RKO (cell line): ENCODE measurements around the gene LAMTOR1.
A peak's percentile ranks its signal among the peaks of the same experiment; 100 is the strongest.
"Not testable (repeated sequence)": the region's sequence is repeated elsewhere in the genome, so short reads cannot be mapped to it uniquely, and the experiment has no call there.

Experiments
- DNase-seq: peaks from one replicate; pipeline ENCODE4 v3.0.0-alpha.2; 2016; ENCODE audit warnings: low spot score

LAMTOR1 gene

GRCh38 chr11:72102946-72103753, at the start of gene LAMTOR1:
Gene LAMTOR1, minus strand, starts transcription at chr11:72103297. Its CDS starts 73 bp downstream, at chr11:72103224.
- peak; percentile 99 for DNase-seq

DNA sequence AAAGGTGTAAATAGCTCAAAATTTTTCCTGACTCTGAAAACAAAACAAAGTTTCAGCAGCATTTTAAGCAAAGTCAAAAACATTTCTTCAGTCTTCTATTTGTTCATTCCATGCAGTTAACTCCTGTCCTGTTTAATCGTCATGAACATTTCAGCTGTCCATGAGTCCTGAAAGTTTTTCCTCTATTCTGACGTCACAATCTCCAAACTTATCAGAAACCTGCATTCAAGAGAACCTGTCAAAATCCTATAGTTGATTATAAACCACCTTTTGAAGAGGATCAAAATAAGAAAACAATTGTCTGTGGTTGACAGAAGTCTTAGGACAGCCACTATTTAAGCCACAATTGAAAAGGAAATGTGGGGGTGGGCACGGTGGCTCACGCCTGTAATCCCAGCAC, 47.8 kb upstream of the LAMTOR1 start:
- DNase-seq, result no peak

GRCh38 chr11:72146625-72147024, 43.5 kb upstream of the LAMTOR1 start:
- no peak for DNase-seq

- DNase-seq, result no peak
These were observed 41.9 kb upstream of the LAMTOR1 start for GRCh38 chr11:72144807-72145565.

DNA sequence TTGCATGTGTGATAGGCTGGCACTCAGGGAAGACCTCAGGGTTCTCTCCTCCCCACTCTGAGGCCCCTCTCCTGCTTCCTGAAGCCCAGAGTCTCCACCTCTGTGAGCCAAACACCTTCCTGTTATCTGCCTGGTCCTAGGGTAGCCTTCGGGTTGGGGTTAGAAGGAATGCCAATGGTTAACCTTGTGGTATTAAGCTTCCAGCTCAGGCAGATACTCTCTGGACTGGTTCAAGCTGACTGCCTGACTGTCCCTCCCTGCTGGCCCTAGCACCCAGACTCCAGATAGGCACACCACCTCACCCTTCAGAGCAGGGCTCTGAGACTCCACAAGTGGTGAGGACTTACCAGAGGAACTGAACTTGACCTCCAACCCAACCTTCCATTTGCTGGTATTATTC, 39.4 kb upstream of the LAMTOR1 start:
- DNase-seq, result not testable (repeated sequence)

GRCh38 chr11:72142086-72142485, 39.0 kb upstream of the LAMTOR1 start:
- DNase-seq, result not testable (repeated sequence)

- DNase-seq, result peak; percentile 48
These were observed 38.0 kb upstream of the LAMTOR1 start for GRCh38 chr11:72141066-72141465.

GRCh38 chr11:72140661-72141060, 37.6 kb upstream of the LAMTOR1 start:
- no peak for DNase-seq

DNA sequence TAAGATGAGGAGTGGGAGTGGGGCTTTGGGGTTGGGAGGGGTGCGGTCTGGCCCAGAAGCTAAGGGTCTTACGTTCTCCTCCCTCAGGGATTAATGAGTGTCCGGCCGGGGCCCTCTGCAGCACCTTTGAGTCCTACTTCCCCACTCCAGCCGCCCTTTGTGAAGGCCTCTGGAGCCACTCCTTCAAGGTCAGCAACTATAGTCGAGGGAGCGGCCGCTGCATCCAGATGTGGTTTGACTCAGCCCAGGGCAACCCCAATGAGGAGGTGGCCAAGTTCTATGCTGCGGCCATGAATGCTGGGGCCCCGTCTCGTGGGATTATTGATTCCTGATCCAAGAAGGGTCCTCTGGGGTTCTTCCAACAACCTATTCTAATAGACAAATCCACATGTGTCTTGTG, 36.4 kb upstream of the LAMTOR1 start:
- no peak for DNase-seq

DNA sequence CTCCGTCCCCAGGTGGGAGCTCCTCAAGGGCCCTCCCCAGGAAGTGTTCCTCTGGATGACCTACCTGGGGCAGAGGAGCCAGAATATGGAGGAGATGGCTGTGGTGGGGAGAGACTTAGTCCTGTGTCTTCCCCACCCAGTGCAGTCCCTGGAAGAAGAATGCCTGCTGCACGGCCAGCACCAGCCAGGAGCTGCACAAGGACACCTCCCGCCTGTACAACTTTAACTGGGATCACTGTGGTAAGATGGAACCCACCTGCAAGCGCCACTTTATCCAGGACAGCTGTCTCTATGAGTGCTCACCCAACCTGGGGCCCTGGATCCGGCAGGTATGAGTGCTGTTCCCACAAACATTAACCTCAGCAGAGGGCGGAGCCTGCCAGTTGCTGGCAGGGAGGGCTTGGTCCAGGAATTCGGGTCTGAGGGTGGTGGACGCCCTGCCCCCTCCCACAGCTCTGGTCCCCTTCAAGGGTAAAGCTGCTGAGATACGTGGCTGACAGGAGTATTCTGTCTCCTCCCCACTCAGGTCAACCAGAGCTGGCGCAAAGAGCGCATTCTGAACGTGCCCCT, 35.8 kb upstream of the LAMTOR1 start:
- DNase-seq, result no peak

GRCh38 chr11:72136684-72137262, 33.7 kb upstream of the LAMTOR1 start:
- no peak for DNase-seq

GRCh38 chr11:72135891-72136683, 33.0 kb upstream of the LAMTOR1 start:
- no peak for DNase-seq

GRCh38 chr11:72135473-72135872, 32.4 kb upstream of the LAMTOR1 start, which contains the start of gene FOLR3:
Gene FOLR3, plus strand, starts transcription at chr11:72135725. Its CDS starts 228 bp downstream, at chr11:72135953.
- DNase-seq, result not testable (repeated sequence)

GRCh38 chr11:72132646-72133045, 29.5 kb upstream of the LAMTOR1 start:
- no peak for DNase-seq

GRCh38 chr11:72129381-72129780, 26.3 kb upstream of the LAMTOR1 start:
- no peak for DNase-seq

- no peak for DNase-seq
These were observed 24.8 kb upstream of the LAMTOR1 start for GRCh38 chr11:72127923-72128322.

DNA sequence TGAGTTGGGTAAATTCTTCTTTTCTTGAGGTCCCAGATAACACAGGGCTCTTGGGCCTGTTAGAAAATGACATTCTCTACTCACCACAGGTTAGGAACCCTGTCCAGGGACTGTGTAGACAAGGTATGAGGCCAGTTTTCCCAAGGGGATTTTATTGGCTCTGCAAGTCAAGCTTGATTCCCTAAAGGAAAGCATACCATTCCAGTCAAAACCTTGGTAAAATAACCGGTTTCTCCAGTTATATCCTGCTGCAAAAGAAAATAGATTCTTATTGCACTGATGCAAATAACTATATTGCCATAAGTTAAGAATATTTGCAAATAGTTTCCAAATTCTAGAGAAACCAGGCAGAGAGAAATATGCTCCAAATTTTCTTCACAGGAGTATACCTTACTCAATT, 22.9 kb upstream of the LAMTOR1 start:
- DNase-seq, result no peak

- DNase-seq, result no peak
These were observed 20.9 kb upstream of the LAMTOR1 start for GRCh38 chr11:72124046-72124445.

GRCh38 chr11:72123117-72123653, 20.1 kb upstream of the LAMTOR1 start:
- DNase-seq, result no peak

DNA sequence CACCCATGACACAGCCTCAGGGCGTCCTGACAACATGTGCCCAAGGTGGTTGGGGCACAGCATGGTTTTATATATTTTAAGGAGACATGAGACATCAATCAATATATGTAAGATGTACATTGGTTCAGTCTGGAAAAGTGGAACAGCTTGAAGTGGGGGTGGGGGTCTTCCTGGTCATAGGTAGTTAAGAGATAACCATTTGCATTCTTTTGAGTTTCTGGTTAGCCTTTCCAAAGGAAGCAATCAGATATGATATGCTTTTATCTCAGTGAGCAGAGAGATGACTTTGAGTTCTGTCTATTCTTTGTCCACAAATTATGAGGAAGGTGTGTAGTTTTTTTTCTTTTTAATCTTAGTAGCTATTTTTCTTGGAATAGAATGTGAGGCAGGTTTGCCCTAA, 19.5 kb upstream of the LAMTOR1 start:
- no peak for DNase-seq

GRCh38 chr11:72120930-72121329, 17.8 kb upstream of the LAMTOR1 start:
- DNase-seq, result no peak
